Bronchial epithelial cell (primary cell): ENCODE results near the gene LYRM4. TPM values are rescaled to one million over a fixed set of nuclear protein-coding genes. Genes with fewer than 3 reads are reported as not detected.

Experiments
- DNase-seq: peaks from one replicate; pipeline ENCODE4 v3.0.0-alpha.2; 2010; ENCODE audit warnings: low read depth
- FAIRE-seq: peaks from 2 replicates; lab custom pipeline; 2011; peaks lifted over from hg19 to GRCh38; lab: Jason Lieb, UNC
- H3K27me3 ChIP-seq: 2 replicates; pipeline ENCODE4 v1.5.1; 2011; ENCODE audit warnings: low read length; ENCODE audit not compliant: control insufficient read depth, insufficient read depth
- H3K36me3 ChIP-seq: 2 replicates; pipeline ENCODE4 v1.5.1; 2011; ENCODE audit warnings: low read length; ENCODE audit not compliant: control insufficient read depth, insufficient read depth
- H3K4me3 ChIP-seq: 2 replicates; pipeline ENCODE4 v1.5.1; 2011; ENCODE audit warnings: mild to moderate bottlenecking, low read depth, low read length, control low read depth
- CTCF ChIP-seq: IDR thresholded peaks from 2 replicates; pipeline ENCODE4 v1.5.1; 2011; ENCODE audit warnings: mild to moderate bottlenecking, moderate library complexity, low read length, control low read depth, inconsistent platforms; ENCODE audit not compliant: insufficient read depth, severe bottlenecking
- total RNA-seq: library from RNA; depleted of rRNA; stranded (reverse); fragments of >200 nt; gene quantifications from 2 replicates; pipeline ENCODE4 v1.2.1, GENCODE V29; 2014

The LYRM4 gene
- total RNA-seq, 1 donor from 2014 or later = 15.3 TPM

- no peak for TF ChIP-seq CTCF
These were observed 26.0 kb upstream of the LYRM4 start for GRCh38 chr6:5286780-5287179.

GRCh38 chr6:5285526-5285925 is 24.8 kb upstream of the LYRM4 start:
- H3K36me3 ChIP-seq = no peaks in the 10 kb centered on the region
- no peak for TF ChIP-seq CTCF
- FAIRE-seq = no peak

More at GRCh38 chr6:5286780-5287179, 26.0 kb upstream of the LYRM4 start:
- no peak overlapping the region for H3K4me3 ChIP-seq
- H3K27me3 ChIP-seq = no peaks in the 10 kb centered on the region
- no peaks in the 10 kb centered on the region for H3K36me3 ChIP-seq
- no peak for FAIRE-seq
- no peak for DNase-seq

GRCh38 chr6:5285081-5285480 is 24.3 kb upstream of the LYRM4 start:
- H3K36me3 ChIP-seq = no peaks in the 10 kb centered on the region
- no peak overlapping the region for H3K4me3 ChIP-seq
- H3K27me3 ChIP-seq = no peaks in the 10 kb centered on the region
- FAIRE-seq (no peak), DNase-seq (no peak)
- no peak for TF ChIP-seq CTCF

More at GRCh38 chr6:5285526-5285925, 24.8 kb upstream of the LYRM4 start:
- no peak for DNase-seq
- Histone ChIP-seq H3K4me3 (no peak overlapping the region), H3K27me3 (no peaks in the 10 kb centered on the region)

GRCh38 chr6:5282191-5282623 is 21.5 kb upstream of the LYRM4 start:
- FAIRE-seq (no peak), DNase-seq (no peak)
- no peaks in the 10 kb centered on the region for H3K36me3 ChIP-seq
- TF ChIP-seq CTCF = no peak
- H3K4me3 ChIP-seq = no peak overlapping the region
- no peaks in the 10 kb centered on the region for H3K27me3 ChIP-seq

GRCh38 chr6:5280920-5281319 is 20.2 kb upstream of the LYRM4 start:
- FAIRE-seq = no peak
- no peak overlapping the region for H3K4me3 ChIP-seq
- no peaks in the 10 kb centered on the region for H3K36me3 ChIP-seq
- H3K27me3 ChIP-seq = no peaks in the 10 kb centered on the region
- no peak for TF ChIP-seq CTCF
- DNase-seq = no peak

- H3K27me3 ChIP-seq = no peaks in the 10 kb centered on the region
- peak; percentile 15 for DNase-seq
- TF ChIP-seq CTCF = no peak
- no peak overlapping the region for H3K4me3 ChIP-seq
- H3K36me3 ChIP-seq = no peaks in the 10 kb centered on the region
- no peak for FAIRE-seq
These were observed 19.2 kb upstream of the LYRM4 start for GRCh38 chr6:5279891-5280338.
